ENCODE measurements around the gene CSGALNACT2. TPM values are rescaled to one million over a fixed set of nuclear protein-coding genes. Genes with fewer than 3 reads are reported as not detected.

The CSGALNACT2 gene
- total RNA-seq, 1 experiment from 2014 or later, result 1.3 TPM

DNA sequence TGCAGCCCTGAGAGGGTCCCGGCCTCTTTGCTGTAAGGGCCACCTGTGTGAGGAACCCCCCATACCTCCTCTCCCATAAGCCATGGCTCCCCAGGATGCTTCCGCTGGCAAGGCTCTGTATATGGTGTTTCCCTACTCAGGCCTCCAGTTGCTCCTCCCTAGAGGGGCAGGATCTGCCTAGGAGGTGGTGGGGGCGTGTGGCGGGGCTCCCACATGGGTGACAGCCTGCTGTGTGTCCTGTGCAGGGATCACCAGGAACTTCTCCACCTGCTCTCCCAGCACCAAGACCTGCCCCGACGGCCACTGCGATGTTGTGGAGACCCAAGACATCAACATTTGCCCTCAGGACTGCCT, 25.7 kb upstream of the CSGALNACT2 start:
- no peak for DNase-seq (ENCODE audit: low spot score)

- DNase-seq (ENCODE audit: low spot score), result no peak
These were observed 24.8 kb upstream of the CSGALNACT2 start for GRCh38 chr10:43113201-43114087.

GRCh38 chr10:43114088-43114742, 24.0 kb upstream of the CSGALNACT2 start:
- DNase-seq (ENCODE audit: low spot score), result no peak

GRCh38 chr10:43114743-43115611, 23.3 kb upstream of the CSGALNACT2 start:
- no peak for DNase-seq (ENCODE audit: low spot score)

DNA sequence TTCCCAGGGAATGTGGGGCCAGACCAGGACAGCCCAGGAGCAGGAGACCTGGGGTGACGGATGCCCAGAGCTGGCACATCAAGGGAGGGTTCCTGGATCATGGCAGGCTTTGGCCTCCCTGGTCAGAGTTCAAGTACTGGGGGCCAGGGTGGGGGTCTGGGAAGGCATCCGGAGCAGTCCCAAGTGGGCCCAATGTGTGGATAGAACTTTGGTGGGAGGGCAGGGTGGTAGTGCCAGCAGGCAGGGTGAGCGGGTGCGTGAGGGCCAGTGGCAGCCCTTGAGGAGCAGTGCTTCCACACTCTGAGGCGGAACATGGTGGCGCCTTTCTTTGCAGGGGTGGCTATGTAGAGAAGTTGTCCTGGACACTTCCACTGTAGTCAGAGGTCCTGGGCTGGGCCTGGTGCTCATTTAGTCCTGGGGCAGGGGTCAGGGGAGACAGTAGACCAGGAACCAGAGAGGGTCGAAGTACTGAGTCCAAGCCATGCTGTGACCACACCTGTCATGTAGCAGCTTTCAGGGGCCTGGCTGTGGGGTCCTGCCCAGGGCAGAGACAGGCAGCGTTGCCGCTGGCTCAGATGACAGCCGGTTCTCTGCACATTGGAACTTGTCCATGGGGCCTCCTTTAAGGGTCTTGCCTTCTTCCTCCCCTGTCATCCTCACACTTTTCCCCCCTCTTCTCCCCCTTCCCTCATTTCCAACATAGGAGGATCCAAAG, 22.2 kb upstream of the CSGALNACT2 start:
- DNase-seq (ENCODE audit: low spot score), result no peak

DNA sequence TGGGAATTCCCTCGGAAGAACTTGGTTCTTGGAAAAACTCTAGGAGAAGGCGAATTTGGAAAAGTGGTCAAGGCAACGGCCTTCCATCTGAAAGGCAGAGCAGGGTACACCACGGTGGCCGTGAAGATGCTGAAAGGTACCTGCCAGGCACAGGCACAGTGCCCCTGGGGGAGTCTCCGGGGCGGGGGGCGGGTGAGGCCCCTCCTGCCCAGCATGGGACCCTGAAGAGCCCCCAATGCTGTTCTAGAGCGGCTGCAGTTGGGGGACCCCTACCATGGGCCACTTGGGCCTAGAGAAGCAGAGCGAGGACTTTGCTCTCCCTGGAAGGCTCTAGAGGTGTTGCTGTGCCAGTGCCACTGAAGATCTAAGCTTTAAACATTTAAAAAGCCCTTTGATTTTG, 21.6 kb upstream of the CSGALNACT2 start:
- DNase-seq (ENCODE audit: low spot score), result no peak

- no peak for DNase-seq (ENCODE audit: low spot score)
These were observed 21.0 kb upstream of the CSGALNACT2 start for GRCh38 chr10:43117031-43117776.

DNA sequence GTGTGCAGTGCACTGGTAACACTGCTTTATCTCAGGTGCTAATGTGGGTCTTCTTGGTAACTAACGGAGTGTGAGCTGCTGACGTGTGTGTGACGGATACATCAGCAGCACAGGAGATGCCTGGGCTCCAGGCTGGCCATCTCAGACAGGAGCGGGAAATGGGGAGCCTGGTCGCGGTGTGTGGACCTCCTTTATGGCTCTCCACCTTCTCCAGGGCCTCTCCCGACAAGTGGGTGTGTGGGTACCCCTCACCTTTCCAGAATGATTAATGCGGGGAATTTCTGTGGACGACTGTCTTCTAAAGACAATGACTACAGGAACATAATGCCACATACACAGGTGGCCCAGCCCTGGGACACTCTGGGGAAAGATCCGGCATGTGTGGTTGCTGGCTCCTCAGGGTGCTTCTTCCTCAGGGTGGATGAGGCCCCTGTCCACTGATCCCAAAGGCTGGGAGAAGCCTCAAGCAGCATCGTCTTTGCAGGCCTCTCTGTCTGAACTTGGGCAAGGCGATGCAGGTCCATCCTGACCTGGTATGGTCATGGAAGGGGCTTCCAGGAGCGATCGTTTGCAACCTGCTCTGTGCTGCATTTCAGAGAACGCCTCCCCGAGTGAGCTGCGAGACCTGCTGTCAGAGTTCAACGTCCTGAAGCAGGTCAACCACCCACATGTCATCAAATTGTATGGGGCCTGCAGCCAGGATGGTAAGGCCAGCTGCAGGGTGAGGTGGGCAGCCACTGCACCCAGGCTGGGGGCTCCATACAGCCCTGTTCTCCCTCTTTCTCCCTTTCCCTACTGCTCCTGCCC, 20.3 kb upstream of the CSGALNACT2 start:
- DNase-seq (ENCODE audit: low spot score), result no peak

DNA sequence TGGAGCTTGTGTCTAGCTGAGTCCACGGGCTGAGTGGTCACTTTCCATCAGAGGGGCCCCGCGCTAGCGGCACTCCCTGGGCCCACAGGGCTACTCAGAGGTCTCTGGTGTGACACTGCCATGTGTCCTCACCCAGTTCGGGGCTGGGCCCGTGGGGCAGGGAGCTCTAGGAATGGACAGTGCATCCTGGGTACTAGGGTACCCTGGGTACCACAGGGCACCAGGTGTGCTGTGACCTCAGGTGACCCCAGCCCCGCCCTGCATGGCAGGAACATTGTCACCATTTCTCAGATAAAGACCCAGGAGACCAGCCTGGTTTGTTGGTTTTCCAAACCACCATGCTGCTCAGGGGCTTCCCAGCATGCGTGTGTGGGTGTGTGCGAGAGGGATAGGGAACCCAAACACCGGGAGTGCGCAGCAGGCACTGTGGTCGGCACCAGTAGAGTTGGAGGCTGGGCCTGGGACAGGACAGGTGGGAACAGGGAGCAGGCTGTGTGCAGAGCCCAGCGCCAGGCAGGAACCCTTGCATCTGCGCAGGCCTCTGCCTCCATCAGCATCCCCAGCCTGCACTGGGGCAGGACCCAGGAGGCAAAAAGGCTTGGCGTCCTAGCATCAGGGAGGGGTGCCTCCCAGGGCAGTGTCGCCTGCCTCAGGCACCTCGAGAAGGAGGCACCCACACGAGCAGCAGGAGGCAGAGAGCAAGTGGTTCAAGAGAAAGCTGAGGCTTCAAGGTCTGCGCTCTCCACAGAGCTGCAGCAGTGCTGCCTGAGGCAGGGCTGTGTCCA, 19.4 kb upstream of the CSGALNACT2 start:
- no peak for DNase-seq (ENCODE audit: low spot score)

GRCh38 chr10:43119416-43120115, 18.7 kb upstream of the CSGALNACT2 start:
- no peak for DNase-seq (ENCODE audit: low spot score)

DNA sequence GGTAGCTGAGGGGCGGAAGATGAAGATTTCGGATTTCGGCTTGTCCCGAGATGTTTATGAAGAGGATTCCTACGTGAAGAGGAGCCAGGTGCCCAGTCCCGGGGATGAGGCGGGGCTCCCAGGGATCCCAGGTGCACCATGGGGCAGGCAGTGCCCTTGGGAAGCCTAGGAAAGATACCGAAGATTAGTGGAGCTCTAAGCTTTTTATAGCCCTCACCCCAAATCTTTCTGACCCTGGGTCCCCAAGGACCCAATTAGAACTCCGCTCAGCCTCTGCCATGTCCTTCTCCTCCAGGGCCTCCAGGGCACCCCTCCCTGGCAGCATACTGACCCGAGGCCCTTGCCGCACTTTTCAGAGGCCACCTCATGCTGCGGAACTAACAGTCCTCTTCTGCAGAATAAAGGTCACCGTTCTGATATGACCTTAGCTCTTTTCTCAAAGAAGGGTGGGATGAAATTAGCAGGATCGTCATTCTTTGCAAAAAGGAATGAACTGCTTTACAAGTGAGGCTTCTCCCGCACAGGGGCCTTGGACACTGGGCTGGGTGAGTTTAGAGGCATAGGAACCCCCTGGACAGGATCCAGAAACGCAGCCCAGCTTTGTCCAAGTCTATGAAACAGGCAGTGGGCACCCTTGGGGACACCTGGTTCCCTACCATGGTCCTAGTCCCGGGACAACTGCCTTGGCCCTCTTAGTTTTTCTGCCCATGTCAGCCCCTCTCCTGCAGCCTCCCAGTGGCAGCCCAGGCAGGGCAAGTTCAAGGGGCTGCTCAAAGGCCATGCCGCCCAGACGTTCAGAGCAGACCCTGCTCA, 17.9 kb upstream of the CSGALNACT2 start:
- DNase-seq (ENCODE audit: low spot score), result no peak

DNA sequence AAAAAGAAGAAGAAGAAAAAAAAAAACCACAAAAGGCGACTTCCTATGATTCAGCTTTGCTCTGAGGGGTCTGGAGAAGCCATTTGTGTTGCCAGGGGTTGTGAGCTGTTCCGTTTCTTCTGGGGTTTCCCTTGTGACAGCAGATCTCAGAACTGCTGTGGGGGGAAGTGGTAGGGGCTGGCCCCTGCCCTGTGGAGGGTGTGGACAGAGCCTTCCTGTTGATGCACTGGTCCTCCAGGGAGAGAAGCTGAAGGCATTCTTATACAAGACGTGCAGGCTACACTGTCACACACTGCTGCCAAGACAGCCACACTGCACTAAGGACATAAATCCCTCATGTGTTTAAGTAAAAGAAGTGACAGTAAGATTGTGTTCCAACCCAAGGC, 17.3 kb upstream of the CSGALNACT2 start:
- DNase-seq (ENCODE audit: low spot score), result no peak

DNA sequence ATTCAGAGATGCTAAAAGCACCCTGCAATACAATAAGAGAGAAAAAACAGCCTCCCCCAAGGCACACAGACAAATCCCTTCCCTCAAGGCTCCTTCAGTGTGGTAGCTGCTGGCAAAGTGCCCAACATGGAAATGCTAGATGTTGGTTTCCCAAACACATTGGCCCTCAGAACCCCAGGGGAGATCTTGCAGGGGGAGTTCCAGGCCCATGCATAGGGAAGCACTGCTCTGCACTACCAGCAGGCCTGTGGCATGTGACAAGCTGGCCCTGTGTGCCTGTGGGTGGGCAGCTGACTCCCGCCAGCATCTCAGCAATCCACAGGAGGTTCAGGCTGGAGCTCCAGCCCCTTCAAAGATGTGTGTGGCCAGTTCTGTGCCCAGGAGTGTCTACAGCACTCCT, 16.8 kb upstream of the CSGALNACT2 start:
- no peak for DNase-seq (ENCODE audit: low spot score)

DNA sequence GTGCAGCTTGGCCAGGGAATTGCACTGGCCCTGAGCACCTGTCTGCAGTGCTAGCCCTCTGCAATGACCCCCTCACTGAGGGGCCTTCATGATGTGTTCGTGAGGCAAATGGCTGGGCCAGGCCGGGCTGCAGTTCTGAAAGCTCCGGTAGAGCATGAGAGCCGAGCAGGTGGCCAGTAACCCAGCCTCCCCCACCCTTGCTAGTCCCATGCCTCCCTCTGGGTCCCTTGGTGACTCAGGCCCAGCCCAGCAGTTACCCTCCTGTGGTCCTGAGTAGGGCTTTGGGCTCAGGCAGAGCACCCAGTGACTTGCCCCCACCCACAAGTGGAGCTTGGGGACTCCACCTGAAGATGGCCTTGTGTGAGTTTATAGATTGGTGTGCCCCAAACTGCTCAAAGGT, 16.1 kb upstream of the CSGALNACT2 start:
- DNase-seq (ENCODE audit: low spot score), result no peak

DNA sequence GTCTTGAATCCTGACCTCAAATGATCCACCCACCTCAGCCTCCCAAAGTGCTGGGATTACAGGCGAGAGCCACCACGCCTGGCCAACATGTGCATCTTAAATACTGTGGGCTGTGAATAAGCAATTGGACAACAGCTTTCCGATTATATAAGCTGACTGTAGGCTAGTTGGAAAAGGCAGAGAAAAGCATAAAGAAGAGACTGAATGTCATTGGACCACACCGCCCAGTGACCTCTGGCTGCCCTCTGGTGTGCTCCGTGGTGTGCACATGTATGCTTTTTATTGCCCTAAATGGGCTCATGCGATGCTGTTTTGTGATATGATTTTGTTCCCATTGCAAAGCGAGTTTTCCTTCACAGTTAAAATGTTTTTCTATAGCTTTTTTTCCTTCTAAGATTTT, 15.4 kb upstream of the CSGALNACT2 start:
- no peak for DNase-seq (ENCODE audit: low spot score)

DNA sequence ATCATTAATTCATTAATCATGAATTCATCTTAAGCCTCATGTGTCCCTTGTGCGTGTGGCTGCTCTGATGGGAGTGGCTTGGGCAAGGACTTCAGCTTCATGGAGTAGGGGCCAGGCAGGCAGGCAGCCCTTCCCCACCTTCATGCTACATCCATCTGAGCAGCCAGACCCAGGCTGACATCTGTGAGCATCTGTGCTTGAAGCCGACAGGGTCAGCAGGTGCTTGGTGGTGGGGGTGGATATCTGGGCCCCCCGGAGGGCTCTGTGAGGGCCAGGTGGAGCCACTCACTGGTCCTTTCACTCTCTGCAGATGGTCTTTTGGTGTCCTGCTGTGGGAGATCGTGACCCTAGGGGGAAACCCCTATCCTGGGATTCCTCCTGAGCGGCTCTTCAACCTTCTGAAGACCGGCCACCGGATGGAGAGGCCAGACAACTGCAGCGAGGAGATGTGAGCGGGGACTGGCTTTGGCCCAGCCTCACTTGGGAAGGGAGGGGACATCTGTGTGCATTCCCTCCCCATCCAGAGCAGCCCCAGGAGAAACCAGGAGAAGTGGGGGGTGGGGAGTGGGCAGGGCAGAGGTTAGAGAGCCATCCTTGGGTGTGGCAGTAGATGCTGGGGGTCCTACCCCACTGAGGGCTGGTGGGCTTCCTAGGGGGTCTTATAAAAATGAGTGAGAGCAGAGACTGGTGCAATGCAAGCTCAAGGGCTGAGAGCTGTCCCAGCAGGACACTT, 14.7 kb upstream of the CSGALNACT2 start:
- DNase-seq (ENCODE audit: low spot score), result no peak

- DNase-seq (ENCODE audit: low spot score), result no peak
These were observed 14.1 kb upstream of the CSGALNACT2 start for GRCh38 chr10:43124094-43124521.
